LNCaP clone FGC (cell line): ENCODE data around the gene STIM2.

Experiments used
- DNase-seq: peaks from one replicate; pipeline ENCODE4 v3.0.0-alpha.2; 2011; ENCODE audit warnings: low read depth
- H3K4me3 ChIP-seq: 2 replicates; pipeline ENCODE4 v1.5.1; 2011; ENCODE audit warnings: mild to moderate bottlenecking, low read depth, low read length, control low read depth
- CTCF ChIP-seq: IDR thresholded peaks from 2 replicates; pipeline ENCODE4 v1.5.1; 2012; ENCODE audit warnings: mild to moderate bottlenecking; ENCODE audit not compliant: control insufficient read depth, insufficient read depth; ENCODE audit errors: extremely low read depth

STIM2 gene

GRCh38 chr4:27040356-27040755 lies 179.7 kb downstream of the STIM2 start:
- no peak overlapping the region for H3K4me3 ChIP-seq
- no peak for DNase-seq
- no peak for TF ChIP-seq CTCF

GRCh38 chr4:27042411-27042810 lies 181.8 kb downstream of the STIM2 start:
- TF ChIP-seq CTCF = no peak
- DNase-seq = no peak
- H3K4me3 ChIP-seq = no peak overlapping the region

GRCh38 chr4:27043200-27043599 lies 182.6 kb downstream of the STIM2 start:
- TF ChIP-seq CTCF = no peak
- no peak for DNase-seq
- H3K4me3 ChIP-seq = no peak overlapping the region

- H3K4me3 ChIP-seq = no peak overlapping the region
- peak; percentile 19 for DNase-seq
- TF ChIP-seq CTCF = no peak
Measured at GRCh38 chr4:27046851-27047250, 186.2 kb downstream of the STIM2 start.

GRCh38 chr4:27048429-27049238 lies 188.0 kb downstream of the STIM2 start:
- peak; percentile 7 for DNase-seq
- peak overlapping the region; percentile 37 for H3K4me3 ChIP-seq
- peak; percentile 56 for TF ChIP-seq CTCF

GRCh38 chr4:27049239-27049829 lies 188.7 kb downstream of the STIM2 start:
- H3K4me3 ChIP-seq = no peak overlapping the region
- no peak for DNase-seq
- no peak for TF ChIP-seq CTCF
